ENCODE data around the gene VEPH1. TPM values are rescaled to one million over a fixed set of nuclear protein-coding genes. Genes with fewer than 3 reads are reported as not detected.

Gene VEPH1
- total RNA-seq, 4 donors from 2014 or later, result 0.07 TPM; not detected in 3

DNA sequence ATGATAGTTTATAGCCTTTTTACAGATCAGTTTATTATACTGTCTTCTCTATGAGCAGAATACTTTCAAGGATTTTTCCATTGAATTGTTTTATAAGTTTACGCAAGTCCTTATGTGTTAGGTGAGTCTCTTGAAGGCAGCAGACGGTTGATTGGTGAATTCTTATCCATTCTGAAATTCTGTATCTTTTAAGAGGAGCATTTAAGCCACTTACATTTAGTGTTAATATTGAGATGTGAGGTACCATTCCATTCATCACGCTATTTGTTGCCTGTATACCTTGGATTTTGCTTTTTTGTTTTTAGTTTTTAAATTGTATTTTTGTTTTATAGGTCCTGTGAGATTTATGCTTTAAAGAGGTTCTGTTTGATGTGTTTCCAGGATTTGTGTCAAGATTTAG, 32.5 kb upstream of the VEPH1 start:
- no peak for ATAC-seq
- H3K4me1 ChIP-seq, result no peaks in the 10 kb centered on the region
- H3K9me3 ChIP-seq, result no peaks in the 10 kb centered on the region
- H3K27ac ChIP-seq, result no peak overlapping the region
- DNase-seq, result no peak
- intact Hi-C loops (cut with DNase I; ENCODE audit: low total_unique reads), result no loop called here
- no peak overlapping the region for H3K4me3 ChIP-seq
- in situ Hi-C loops (cut with MboI; ENCODE audit: low sequenced_read_pairs in 4 of 4), result no loop called here
- H3K36me3 ChIP-seq, result no peaks in the 10 kb centered on the region
- H3K27me3 ChIP-seq, result no peaks in the 10 kb centered on the region
- no peak for TF ChIP-seq POLR2A (IDR thresholded peaks at IDR 0.05)
- TF ChIP-seq, protein P1, sequence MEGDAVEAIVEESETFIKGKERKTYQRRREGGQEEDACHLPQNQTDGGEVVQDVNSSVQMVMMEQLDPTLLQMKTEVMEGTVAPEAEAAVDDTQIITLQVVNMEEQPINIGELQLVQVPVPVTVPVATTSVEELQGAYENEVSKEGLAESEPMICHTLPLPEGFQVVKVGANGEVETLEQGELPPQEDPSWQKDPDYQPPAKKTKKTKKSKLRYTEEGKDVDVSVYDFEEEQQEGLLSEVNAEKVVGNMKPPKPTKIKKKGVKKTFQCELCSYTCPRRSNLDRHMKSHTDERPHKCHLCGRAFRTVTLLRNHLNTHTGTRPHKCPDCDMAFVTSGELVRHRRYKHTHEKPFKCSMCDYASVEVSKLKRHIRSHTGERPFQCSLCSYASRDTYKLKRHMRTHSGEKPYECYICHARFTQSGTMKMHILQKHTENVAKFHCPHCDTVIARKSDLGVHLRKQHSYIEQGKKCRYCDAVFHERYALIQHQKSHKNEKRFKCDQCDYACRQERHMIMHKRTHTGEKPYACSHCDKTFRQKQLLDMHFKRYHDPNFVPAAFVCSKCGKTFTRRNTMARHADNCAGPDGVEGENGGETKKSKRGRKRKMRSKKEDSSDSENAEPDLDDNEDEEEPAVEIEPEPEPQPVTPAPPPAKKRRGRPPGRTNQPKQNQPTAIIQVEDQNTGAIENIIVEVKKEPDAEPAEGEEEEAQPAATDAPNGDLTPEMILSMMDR (IDR thresholded peaks at IDR 0.05 in 4 of 5, conservative IDR thresholded peaks at IDR 0.05 in 1 of 5), result no peak

DNA sequence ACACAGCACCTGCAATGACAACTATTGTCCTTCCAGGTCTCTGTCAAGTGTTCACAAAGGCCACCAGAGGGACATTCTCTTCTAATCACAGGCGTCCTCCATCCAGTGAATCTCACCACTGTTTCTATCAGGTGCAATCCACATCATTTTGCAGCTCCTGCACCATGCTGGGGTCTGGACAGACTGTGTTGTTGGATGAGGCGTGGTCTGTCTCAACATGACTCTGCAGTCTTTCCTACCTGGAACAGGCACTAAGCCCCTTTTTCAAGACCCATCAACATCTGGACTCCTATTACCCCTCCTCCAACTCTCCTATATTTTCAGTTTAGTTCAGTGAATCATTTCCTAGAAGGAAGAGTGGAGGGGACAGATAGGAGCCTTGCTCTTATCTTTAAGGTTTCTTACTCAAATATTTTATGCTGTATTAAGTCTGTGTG, 31.5 kb upstream of the VEPH1 start:
- DNase-seq (no peak), ATAC-seq (no peak)
- no peak overlapping the region for H3K4me3 ChIP-seq
- no peaks in the 10 kb centered on the region for H3K36me3 ChIP-seq
- H3K27ac ChIP-seq, result no peak overlapping the region
- in situ Hi-C loops (cut with MboI; ENCODE audit: low sequenced_read_pairs in 4 of 4) (no loop called here), intact Hi-C loops (cut with DNase I; ENCODE audit: low total_unique reads) (no loop called here)
- H3K9me3 ChIP-seq, result no peaks in the 10 kb centered on the region
- H3K4me1 ChIP-seq, result no peaks in the 10 kb centered on the region
- TF ChIP-seq, protein P1 (IDR thresholded peaks at IDR 0.05 in 4 of 5, conservative IDR thresholded peaks at IDR 0.05 in 1 of 5), result no peak
- TF ChIP-seq POLR2A (IDR thresholded peaks at IDR 0.05), result no peak
- H3K27me3 ChIP-seq, result no peaks in the 10 kb centered on the region

DNA sequence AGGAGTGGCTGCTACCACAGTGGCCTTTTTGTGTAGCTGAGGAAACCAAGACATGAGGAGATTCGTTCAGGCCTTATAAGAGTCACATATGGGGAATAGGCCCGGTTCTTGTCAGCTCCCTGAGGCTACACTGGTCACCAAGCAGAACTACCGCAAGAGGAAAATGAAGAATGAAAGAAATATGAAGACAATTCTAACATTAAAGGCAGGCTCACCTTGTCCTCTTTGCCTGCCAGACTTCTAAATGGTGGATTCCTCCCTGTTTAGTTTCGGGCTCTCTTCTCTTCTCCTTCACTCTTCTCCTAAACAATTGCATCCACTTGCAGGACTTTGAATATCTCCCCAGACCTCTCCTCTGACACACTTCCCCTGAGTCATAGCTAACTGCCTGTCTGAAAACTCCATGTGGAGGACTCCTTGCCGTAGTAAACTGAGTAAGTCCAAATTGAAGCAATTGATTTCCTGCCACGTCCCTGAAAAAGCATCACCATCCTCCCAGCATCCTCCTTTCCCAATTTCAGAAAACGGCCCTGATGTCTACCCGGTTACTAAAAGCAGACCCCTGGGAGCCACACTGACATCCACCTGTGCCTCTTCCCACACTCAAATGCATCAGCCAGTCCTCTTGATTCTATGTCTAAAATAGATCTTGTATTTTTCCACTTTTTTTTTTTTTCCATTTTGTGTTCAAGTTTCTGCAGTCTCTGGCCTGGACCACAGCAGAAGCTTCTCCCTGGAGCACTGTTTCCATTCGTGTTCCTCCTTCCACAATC, 30.3 kb upstream of the VEPH1 start:
- Histone ChIP-seq H3K27me3 (no peaks in the 10 kb centered on the region), H3K4me3 (no peak overlapping the region), H3K4me1 (no peaks in the 10 kb centered on the region), H3K36me3 (no peaks in the 10 kb centered on the region), H3K27ac (peak overlapping the region in 1 of 4 donors; percentile 12), H3K9me3 (no peaks in the 10 kb centered on the region)
- in situ Hi-C loops (cut with MboI; ENCODE audit: low sequenced_read_pairs in 4 of 4), result no loop called here
- DNase-seq (no peak), ATAC-seq (no peak)
- TF ChIP-seq POLR2A (IDR thresholded peaks at IDR 0.05), result no peak
- TF ChIP-seq, protein P1 (IDR thresholded peaks at IDR 0.05 in 4 of 5, conservative IDR thresholded peaks at IDR 0.05 in 1 of 5), result no peak
- intact Hi-C loops (cut with DNase I; ENCODE audit: low total_unique reads), result no loop called here

DNA sequence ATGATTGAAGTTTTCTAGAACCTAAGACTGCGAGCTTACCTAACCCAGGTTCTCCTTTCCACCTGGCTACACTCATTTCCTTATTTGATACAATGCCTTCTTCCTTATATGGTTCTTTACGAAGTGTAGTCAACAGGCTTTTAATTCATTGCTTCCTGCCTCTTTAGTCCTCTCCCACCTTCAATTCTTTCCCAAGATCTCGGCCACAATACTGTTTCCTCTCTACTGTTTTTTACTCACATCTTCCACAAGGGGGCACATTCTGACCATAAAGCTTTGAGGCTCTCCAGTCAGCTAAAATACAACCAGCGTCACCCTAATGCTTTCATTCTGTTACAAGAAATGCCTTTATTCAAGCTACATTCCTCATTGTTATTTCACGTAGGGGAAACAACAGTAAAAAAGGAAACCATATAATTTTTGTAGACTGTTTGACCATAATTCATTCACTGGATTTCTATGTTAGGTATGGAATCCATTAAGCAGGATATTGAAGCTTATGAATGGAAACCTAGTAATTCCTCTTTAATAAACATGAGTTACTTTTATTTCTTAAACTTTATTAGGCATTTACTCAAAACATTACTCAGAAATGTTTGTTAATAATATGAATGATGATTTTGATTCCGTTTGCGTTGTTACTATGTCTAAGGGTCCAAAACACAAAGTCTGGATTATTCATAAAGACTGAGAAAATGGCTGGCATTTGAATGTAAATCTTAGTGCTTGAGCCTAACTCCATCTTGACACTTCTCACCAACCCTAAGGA, 29.5 kb upstream of the VEPH1 start:
- H3K9me3 ChIP-seq, result no peaks in the 10 kb centered on the region
- intact Hi-C loops (cut with DNase I; ENCODE audit: low total_unique reads), result loop anchor here (1.0 kb wide), 1 partner anchor 40 kb away; no protein-coding TSS in a partner anchor
- no peaks in the 10 kb centered on the region for H3K4me1 ChIP-seq
- no peak for DNase-seq
- H3K4me3 ChIP-seq, result no peak overlapping the region
- no peak for TF ChIP-seq POLR2A (IDR thresholded peaks at IDR 0.05)
- TF ChIP-seq, protein P1 (IDR thresholded peaks at IDR 0.05 in 4 of 5, conservative IDR thresholded peaks at IDR 0.05 in 1 of 5), result peak; percentile 34 to 69 (median 57)
- H3K27ac ChIP-seq, result no peak overlapping the region
- in situ Hi-C loops (cut with MboI; ENCODE audit: low sequenced_read_pairs in 4 of 4), result no loop called here
- no peaks in the 10 kb centered on the region for H3K27me3 ChIP-seq
- ATAC-seq, result peak; percentile 75 to 81
- no peaks in the 10 kb centered on the region for H3K36me3 ChIP-seq

All from gastrocnemius medialis (tissue), 4 donors.